Measurements from ENCODE around the gene SYT15B.
"Not testable (repeated sequence)": the region's sequence is repeated elsewhere in the genome, so short reads cannot be mapped to it uniquely, and the experiment has no call there.

Gene SYT15B

DNA sequence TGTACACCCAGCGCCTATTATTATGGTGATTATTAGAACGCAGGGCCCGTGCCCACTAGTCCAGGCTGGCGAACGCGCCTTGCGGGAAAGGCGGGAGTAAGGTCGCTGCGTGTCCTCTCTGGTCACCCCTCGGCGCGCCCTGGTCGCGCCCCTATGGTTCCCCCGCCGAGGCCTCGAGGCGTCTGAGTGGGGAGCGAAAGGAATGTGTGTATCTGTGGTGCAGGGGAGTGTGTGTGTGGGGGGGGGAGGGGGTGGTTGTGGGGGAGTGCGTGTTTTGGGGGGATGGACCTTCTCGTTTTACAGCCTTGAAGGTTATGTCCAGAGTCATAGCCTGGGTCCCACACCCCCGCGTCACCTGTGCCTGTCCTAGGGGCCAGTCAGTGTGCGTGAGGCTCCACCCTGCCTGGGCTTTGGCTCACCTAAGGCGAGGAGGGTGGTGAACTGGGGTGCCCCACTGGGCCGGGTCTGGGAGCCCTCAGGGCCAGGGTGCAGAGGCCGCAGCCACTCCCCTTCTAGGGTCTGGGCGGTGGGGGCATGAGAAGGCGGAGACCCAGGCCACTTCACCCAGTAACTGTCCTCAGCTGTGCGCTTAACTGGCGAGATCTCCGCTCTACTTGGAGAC lies at the start of gene SYT15B:
TSS of gene SYT15B (minus strand) at position 39 of the 622 bp plus-strand sequence. CDS start 952 bp downstream, outside the sequence.
- H3K4me3 ChIP-seq (ENCODE audit: low read depth in 1 of 2, low read length in 2 of 2); H3K36me3 ChIP-seq (ENCODE audit: insufficient read depth, low read length); H3K27me3 ChIP-seq (ENCODE audit: control insufficient read depth in 1 of 2, insufficient read depth in 2 of 2, low read length in 2 of 2); H3K4me1 ChIP-seq (ENCODE audit: insufficient read depth, low read length); H3K9ac ChIP-seq (ENCODE audit: low read length); H3K27ac ChIP-seq (ENCODE audit: low read depth, low read length); H3K9me3 ChIP-seq (ENCODE audit: low read length): not testable (repeated sequence)

DNA sequence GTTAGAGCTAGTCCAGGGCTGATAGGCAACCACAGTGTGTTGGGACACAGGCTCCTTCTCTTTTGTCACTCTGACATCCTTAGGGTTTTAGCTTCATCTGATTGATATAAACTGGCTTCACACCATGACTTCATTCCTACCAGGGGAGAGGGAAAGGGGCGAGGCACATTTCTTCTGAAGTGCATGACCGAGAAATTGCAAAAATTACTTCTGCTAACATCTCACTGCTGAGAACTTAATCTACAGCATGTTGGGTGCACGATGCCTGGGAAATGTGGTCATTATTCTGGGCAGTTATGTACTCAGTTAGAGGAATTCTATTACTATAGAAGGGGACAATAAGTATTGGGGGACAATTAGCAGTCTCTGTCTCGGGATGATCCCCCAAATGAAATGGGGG lies 16.2 kb upstream of the SYT15B start:
- not testable (repeated sequence) for H3K9me3 ChIP-seq (ENCODE audit: low read length); H3K36me3 ChIP-seq (ENCODE audit: insufficient read depth, low read length); H3K27me3 ChIP-seq (ENCODE audit: control insufficient read depth in 1 of 2, insufficient read depth in 2 of 2, low read length in 2 of 2); H3K4me3 ChIP-seq (ENCODE audit: low read depth in 1 of 2, low read length in 2 of 2); H3K27ac ChIP-seq (ENCODE audit: low read depth, low read length); H3K4me1 ChIP-seq (ENCODE audit: insufficient read depth, low read length); H3K9ac ChIP-seq (ENCODE audit: low read length)

- not testable (repeated sequence) for H3K36me3 ChIP-seq (ENCODE audit: insufficient read depth, low read length); H3K4me3 ChIP-seq (ENCODE audit: low read depth in 1 of 2, low read length in 2 of 2); H3K9me3 ChIP-seq (ENCODE audit: low read length); H3K4me1 ChIP-seq (ENCODE audit: insufficient read depth, low read length); H3K9ac ChIP-seq (ENCODE audit: low read length); H3K27me3 ChIP-seq (ENCODE audit: control insufficient read depth in 1 of 2, insufficient read depth in 2 of 2, low read length in 2 of 2); H3K27ac ChIP-seq (ENCODE audit: low read depth, low read length)
Measured at GRCh38 chr10:47775361-47776231, 12.2 kb upstream of the SYT15B start.

GRCh38 chr10:47770745-47771144 lies 7.4 kb upstream of the SYT15B start:
- H3K4me1 ChIP-seq (ENCODE audit: insufficient read depth, low read length); H3K9me3 ChIP-seq (ENCODE audit: low read length); H3K9ac ChIP-seq (ENCODE audit: low read length); H3K36me3 ChIP-seq (ENCODE audit: insufficient read depth, low read length); H3K27ac ChIP-seq (ENCODE audit: low read depth, low read length); H3K4me3 ChIP-seq (ENCODE audit: low read depth in 1 of 2, low read length in 2 of 2); H3K27me3 ChIP-seq (ENCODE audit: control insufficient read depth in 1 of 2, insufficient read depth in 2 of 2, low read length in 2 of 2): not testable (repeated sequence)

DNA sequence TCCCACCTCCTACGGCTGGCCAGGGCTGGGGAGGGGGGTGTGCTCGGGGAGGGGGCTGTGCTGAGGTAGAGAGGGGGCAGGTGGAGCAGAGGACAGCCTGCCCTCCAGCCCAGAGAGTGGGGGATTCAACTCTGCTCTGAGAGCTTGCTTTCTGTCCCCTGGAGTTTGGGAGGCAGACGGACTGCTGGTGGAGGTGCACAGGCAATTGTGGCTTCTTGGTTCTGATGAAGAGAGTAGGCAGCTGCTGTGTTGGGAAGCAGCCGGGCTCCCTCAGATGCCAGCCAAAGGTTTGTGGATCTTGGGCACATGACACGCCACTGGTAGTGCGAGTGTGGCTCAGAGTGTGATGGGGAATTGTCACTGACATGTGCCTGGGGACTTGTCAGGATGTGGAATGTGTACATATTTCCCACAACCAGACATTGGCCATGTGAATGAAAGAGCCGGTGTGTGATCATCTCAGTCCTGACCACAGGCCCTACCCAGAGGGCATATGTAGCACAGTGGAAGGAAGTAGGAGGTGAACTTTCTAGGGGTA lies 5.3 kb upstream of the SYT15B start:
- not testable (repeated sequence) for H3K27ac ChIP-seq (ENCODE audit: low read depth, low read length); H3K4me1 ChIP-seq (ENCODE audit: insufficient read depth, low read length); H3K9ac ChIP-seq (ENCODE audit: low read length); H3K9me3 ChIP-seq (ENCODE audit: low read length); H3K4me3 ChIP-seq (ENCODE audit: low read depth in 1 of 2, low read length in 2 of 2); H3K27me3 ChIP-seq (ENCODE audit: control insufficient read depth in 1 of 2, insufficient read depth in 2 of 2, low read length in 2 of 2); H3K36me3 ChIP-seq (ENCODE audit: insufficient read depth, low read length)

DNA sequence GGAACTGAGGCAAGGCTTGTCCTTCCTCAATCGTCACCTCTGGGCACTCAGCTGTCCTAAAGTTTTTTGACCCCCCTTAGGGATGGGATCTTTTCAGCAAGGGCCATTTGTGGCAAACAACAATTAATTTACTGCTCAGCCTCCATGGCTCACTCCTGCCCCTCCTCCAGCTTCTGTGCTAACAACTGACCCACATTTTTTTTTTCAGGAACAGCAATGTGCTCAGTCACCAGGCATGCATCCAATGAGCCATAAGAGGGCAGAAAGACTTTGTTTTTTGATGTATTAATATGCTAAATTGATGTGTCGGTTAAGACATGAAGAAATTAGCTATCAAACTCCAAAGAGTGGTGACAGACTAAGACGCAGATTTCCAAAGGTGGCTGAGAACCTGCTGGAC lies 4.7 kb upstream of the SYT15B start:
- not testable (repeated sequence) for H3K4me3 ChIP-seq (ENCODE audit: low read depth in 1 of 2, low read length in 2 of 2); H3K27me3 ChIP-seq (ENCODE audit: control insufficient read depth in 1 of 2, insufficient read depth in 2 of 2, low read length in 2 of 2); H3K27ac ChIP-seq (ENCODE audit: low read depth, low read length); H3K36me3 ChIP-seq (ENCODE audit: insufficient read depth, low read length); H3K9ac ChIP-seq (ENCODE audit: low read length); H3K4me1 ChIP-seq (ENCODE audit: insufficient read depth, low read length); H3K9me3 ChIP-seq (ENCODE audit: low read length)

- not testable (repeated sequence) for H3K4me1 ChIP-seq (ENCODE audit: insufficient read depth, low read length); H3K9ac ChIP-seq (ENCODE audit: low read length); H3K27ac ChIP-seq (ENCODE audit: low read depth, low read length); H3K4me3 ChIP-seq (ENCODE audit: low read depth in 1 of 2, low read length in 2 of 2); H3K36me3 ChIP-seq (ENCODE audit: insufficient read depth, low read length); H3K9me3 ChIP-seq (ENCODE audit: low read length); H3K27me3 ChIP-seq (ENCODE audit: control insufficient read depth in 1 of 2, insufficient read depth in 2 of 2, low read length in 2 of 2)
Measured at GRCh38 chr10:47767236-47767635, 3.8 kb upstream of the SYT15B start.

- not testable (repeated sequence) for H3K36me3 ChIP-seq (ENCODE audit: insufficient read depth, low read length); H3K27me3 ChIP-seq (ENCODE audit: control insufficient read depth in 1 of 2, insufficient read depth in 2 of 2, low read length in 2 of 2); H3K9me3 ChIP-seq (ENCODE audit: low read length)
Measured at GRCh38 chr10:47765232-47765631, 1.8 kb upstream of the SYT15B start.

DNA sequence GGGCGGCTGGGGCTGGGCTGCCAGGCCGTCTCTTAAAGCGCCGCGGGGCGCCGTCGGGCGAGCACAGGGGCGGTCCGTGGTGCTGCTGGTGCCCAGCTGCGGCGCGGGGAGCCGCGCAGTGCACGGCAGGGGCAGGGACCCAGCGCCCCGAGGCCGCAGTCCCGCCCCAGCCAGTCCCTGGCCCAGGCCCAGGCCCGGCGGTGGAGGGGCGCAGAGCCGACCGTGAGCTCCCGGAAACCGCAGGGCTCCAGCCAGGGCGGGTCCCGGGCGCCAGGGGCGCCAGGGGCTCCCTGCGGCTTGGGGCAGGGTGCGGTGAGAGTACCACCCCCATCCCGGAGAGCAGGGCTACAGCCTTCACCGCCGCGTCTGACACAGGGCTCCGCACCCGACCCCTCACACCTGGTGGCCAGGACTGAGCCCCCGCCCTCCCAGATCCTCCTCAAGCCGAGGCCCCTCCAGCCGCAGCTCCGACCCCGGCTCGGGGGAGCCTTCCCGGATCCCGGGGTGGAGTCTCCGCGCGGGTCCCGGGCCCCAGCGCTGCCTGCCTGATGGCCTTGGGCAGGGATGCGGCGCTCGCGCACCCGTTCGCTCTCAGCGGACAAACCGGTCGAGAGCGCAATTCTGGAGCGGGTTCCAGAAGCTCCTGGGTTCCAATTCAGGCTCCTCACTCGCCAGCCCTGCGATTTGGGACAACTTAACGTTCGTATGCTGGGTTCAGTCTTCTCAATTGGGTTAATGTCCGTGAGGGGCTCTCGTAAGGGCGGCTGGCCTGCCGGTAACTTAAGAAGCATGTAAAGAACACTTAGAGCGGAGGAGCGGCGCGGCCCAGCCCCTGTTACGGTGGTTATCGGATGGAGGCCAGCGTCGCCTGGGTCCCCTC lies 478 bp downstream of the SYT15B start:
- H3K4me1 ChIP-seq (ENCODE audit: insufficient read depth, low read length); H3K4me3 ChIP-seq (ENCODE audit: low read depth in 1 of 2, low read length in 2 of 2); H3K9me3 ChIP-seq (ENCODE audit: low read length); H3K36me3 ChIP-seq (ENCODE audit: insufficient read depth, low read length); H3K9ac ChIP-seq (ENCODE audit: low read length); H3K27me3 ChIP-seq (ENCODE audit: control insufficient read depth in 1 of 2, insufficient read depth in 2 of 2, low read length in 2 of 2); H3K27ac ChIP-seq (ENCODE audit: low read depth, low read length): not testable (repeated sequence)

More at GRCh38 chr10:47765232-47765631, 1.8 kb upstream of the SYT15B start:
- not testable (repeated sequence) for H3K4me3 ChIP-seq (ENCODE audit: low read depth in 1 of 2, low read length in 2 of 2); H3K27ac ChIP-seq (ENCODE audit: low read depth, low read length); H3K4me1 ChIP-seq (ENCODE audit: insufficient read depth, low read length); H3K9ac ChIP-seq (ENCODE audit: low read length)

DNA sequence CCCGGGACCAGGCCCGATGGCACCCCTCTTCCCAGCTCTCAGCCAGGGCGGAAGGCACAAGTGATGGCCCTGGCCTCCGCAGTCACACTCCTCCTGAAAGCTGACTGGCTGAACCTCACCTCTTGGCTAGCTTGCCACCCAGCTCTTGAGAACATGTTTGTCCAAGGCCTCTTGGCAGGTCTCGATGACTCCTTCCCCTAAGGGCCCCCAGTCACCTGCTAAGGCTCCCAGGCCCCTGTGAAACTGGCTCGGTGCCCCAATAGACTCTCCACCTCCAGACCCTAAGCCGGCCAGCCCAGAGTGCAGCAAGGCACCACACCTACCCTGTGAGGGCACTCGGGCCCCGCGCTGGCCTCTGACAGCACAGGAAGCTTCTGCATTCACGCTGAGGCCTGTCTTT lies 4.5 kb downstream of the SYT15B start:
- H3K27ac ChIP-seq (ENCODE audit: low read depth, low read length); H3K4me3 ChIP-seq (ENCODE audit: low read depth in 1 of 2, low read length in 2 of 2); H3K36me3 ChIP-seq (ENCODE audit: insufficient read depth, low read length); H3K27me3 ChIP-seq (ENCODE audit: control insufficient read depth in 1 of 2, insufficient read depth in 2 of 2, low read length in 2 of 2); H3K4me1 ChIP-seq (ENCODE audit: insufficient read depth, low read length); H3K9ac ChIP-seq (ENCODE audit: low read length); H3K9me3 ChIP-seq (ENCODE audit: low read length): not testable (repeated sequence)

DNA sequence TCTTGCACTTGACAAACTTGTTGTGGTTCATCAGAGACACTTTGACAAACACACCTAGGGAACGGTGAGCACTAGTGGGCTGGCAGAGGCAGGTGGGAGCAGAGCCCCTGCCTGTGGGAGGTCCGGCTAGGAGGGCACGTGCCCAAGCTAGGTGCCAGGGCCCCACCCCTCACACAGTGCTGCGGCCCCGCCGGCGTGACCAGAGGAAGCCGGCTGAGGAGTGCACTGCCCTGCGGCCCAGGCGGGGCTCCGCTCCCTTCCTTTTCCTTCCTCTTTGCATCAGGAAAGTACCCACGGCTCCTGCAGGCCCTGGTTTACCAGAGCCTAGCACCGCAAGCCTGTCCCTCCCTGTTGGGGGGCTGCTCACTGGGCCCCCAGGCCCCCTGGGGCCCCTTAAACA lies 7.2 kb downstream of the SYT15B start:
- H3K9ac ChIP-seq (ENCODE audit: low read length); H3K27me3 ChIP-seq (ENCODE audit: control insufficient read depth in 1 of 2, insufficient read depth in 2 of 2, low read length in 2 of 2); H3K9me3 ChIP-seq (ENCODE audit: low read length); H3K4me1 ChIP-seq (ENCODE audit: insufficient read depth, low read length); H3K27ac ChIP-seq (ENCODE audit: low read depth, low read length); H3K4me3 ChIP-seq (ENCODE audit: low read depth in 1 of 2, low read length in 2 of 2); H3K36me3 ChIP-seq (ENCODE audit: insufficient read depth, low read length): not testable (repeated sequence)
